Tibial nerve (tissue), 4 donors: ENCODE measurements around the gene KLHL42.

Experiments used
- EP300 ChIP-seq, 2 donors: sonication (generic); formaldehyde crosslinking; IDR thresholded peaks; one replicate each; pipeline ENCODE4 v1.6.1; 2017; ENCODE audit warnings: antibody characterized with exemption in 2 of 2, mild to moderate bottlenecking in 1 of 2
- POLR2A ChIP-seq, 2 donors: fragments of 450-650 bp; IDR thresholded peaks; one replicate each; pipeline ENCODE4 v1.6.1; 2017; ENCODE audit warnings: antibody characterized with exemption in 2 of 2, mild to moderate bottlenecking in 2 of 2, moderate library complexity in 2 of 2
- TF ChIP-seq, protein P1 (sequence below), 5 experiments: fragments of 200-600 bp in 3 of 5; fragments of 450-650 bp in 2 of 5; sonication (generic) in 3 of 5; IDR thresholded peaks; one replicate each; pipeline ENCODE4 v1.5.1; 2016 to 2019; ENCODE audit warnings: antibody characterized with exemption in 5 of 5, mild to moderate bottlenecking in 3 of 5, moderate library complexity in 2 of 5

DNA sequence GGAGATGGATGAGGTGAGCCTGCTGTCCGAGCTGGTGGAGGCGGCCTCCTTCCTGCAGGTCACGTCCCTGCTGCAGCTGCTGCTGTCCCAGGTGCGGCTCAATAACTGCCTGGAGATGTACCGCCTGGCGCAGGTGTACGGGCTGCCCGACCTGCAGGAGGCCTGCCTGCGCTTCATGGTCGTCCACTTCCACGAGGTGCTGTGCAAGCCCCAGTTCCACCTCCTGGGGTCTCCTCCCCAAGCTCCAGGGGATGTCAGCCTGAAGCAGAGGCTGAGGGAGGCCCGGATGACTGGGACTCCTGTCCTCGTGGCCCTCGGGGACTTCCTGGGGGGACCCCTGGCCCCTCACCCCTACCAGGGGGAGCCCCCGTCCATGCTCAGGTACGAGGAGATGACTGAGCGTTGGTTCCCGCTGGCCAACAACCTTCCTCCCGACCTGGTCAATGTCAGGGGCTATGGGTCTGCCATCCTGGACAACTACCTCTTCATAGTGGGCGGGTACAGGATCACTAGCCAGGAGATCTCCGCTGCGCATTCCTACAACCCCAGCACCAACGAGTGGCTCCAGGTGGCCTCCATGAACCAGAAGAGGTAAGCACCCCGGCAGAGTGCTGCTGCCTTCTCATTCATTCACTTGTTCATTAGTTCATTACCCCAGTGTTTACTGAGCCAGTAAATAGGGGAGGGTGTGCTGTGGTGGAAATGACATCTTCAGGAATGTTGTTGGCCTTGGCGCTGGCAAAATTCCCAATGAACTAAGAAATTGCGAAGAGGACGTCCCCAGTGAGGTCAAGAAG lies 777 bp downstream of the KLHL42 start:
- TF ChIP-seq, protein P1, sequence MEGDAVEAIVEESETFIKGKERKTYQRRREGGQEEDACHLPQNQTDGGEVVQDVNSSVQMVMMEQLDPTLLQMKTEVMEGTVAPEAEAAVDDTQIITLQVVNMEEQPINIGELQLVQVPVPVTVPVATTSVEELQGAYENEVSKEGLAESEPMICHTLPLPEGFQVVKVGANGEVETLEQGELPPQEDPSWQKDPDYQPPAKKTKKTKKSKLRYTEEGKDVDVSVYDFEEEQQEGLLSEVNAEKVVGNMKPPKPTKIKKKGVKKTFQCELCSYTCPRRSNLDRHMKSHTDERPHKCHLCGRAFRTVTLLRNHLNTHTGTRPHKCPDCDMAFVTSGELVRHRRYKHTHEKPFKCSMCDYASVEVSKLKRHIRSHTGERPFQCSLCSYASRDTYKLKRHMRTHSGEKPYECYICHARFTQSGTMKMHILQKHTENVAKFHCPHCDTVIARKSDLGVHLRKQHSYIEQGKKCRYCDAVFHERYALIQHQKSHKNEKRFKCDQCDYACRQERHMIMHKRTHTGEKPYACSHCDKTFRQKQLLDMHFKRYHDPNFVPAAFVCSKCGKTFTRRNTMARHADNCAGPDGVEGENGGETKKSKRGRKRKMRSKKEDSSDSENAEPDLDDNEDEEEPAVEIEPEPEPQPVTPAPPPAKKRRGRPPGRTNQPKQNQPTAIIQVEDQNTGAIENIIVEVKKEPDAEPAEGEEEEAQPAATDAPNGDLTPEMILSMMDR (IDR thresholded peaks at IDR 0.05) = no peak
- TF ChIP-seq POLR2A (IDR thresholded peaks at IDR 0.05) (no peak), EP300 (IDR thresholded peaks at IDR 0.05) (peak in 1 of 2 donors; percentile 36)
